SK-N-MC (cell line): Measurements from ENCODE around the gene RNF166.

ENCODE experiments used
- DNase-seq: peaks from one replicate; pipeline ENCODE4 v3.0.0-alpha.2; 2011; ENCODE audit warnings: low read depth, low spot score
- H3K27ac ChIP-seq: fragments of 200-600 bp; sonication (generic); 2 replicates; pipeline ENCODE4 v1.5.1; 2016; ENCODE audit warnings: mixed run types
- H3K36me3 ChIP-seq: fragments of 200-600 bp; sonication (generic); 2 replicates; pipeline ENCODE4 v1.6.1; 2017; ENCODE audit warnings: antibody characterized with exemption, low read length, mixed read lengths; ENCODE audit not compliant: insufficient read depth
- H3K4me3 ChIP-seq: fragments of 200-600 bp; sonication (generic); 2 replicates; pipeline ENCODE4 v1.5.1; 2016
- H3K9ac ChIP-seq: fragments of 200-600 bp; sonication (generic); 2 replicates; pipeline ENCODE4 v1.8.0; 2017; ENCODE audit warnings: mixed run types, mixed read lengths; ENCODE audit not compliant: insufficient read length
- H3K9me3 ChIP-seq: fragments of 200-600 bp; sonication (generic); 2 replicates; pipeline ENCODE4 v1.6.1; 2017; ENCODE audit warnings: low read depth, mild to moderate bottlenecking, antibody characterized with exemption, low read length, moderate library complexity, mixed read lengths
- EZH2 ChIP-seq: fragments of 200-600 bp; sonication (generic); IDR thresholded peaks from one replicate; pipeline ENCODE4 v1.6.1; 2017; ENCODE audit warnings: antibody characterized with exemption
- FOXP2 ChIP-seq: optimal IDR thresholded peaks from 2 replicates; pipeline ENCODE3; 2011; ENCODE audit warnings: mild to moderate bottlenecking, moderate library complexity; ENCODE audit not compliant: insufficient read depth; ENCODE audit errors: extremely low read length, control extremely low read depth
- POLR2AphosphoS5 ChIP-seq: IDR thresholded peaks from 2 replicates; pipeline ENCODE4 v1.6.1; 2012; ENCODE audit warnings: mild to moderate bottlenecking, low read depth, low read length, borderline replicate concordance

RNF166 gene

DNA sequence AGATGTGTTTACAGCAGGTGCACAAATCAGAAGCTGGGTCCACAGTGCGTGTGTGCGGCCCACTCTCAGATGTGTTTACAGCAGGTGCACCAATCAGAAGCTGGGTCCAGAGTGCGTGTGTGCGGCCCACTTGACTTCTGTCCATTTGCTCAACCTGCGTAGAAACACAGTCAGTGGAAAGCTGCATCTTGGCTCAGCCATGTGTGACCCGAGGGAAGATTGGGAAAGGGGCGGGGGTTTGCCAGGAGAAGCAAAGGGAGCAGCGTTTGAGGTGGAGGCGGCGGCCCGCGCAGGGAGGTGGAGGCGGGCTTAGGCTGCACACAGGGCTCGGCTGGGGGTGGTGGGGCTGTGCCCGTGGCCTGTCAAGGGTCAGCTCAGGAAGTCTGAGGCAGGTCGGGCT is 4.3 kb upstream of the RNF166 start:
- no peak for DNase-seq
- Histone ChIP-seq H3K27ac (no peak overlapping the region), H3K9ac (no peak overlapping the region), H3K4me3 (no peak overlapping the region), H3K36me3 (no peaks in the 10 kb centered on the region; the same call in 1 of the 2 replicates), H3K9me3 (no peaks in the 10 kb centered on the region)
- no peak for TF ChIP-seq FOXP2
- no peak for TF ChIP-seq EZH2
- TF ChIP-seq POLR2AphosphoS5, result no peak

DNA sequence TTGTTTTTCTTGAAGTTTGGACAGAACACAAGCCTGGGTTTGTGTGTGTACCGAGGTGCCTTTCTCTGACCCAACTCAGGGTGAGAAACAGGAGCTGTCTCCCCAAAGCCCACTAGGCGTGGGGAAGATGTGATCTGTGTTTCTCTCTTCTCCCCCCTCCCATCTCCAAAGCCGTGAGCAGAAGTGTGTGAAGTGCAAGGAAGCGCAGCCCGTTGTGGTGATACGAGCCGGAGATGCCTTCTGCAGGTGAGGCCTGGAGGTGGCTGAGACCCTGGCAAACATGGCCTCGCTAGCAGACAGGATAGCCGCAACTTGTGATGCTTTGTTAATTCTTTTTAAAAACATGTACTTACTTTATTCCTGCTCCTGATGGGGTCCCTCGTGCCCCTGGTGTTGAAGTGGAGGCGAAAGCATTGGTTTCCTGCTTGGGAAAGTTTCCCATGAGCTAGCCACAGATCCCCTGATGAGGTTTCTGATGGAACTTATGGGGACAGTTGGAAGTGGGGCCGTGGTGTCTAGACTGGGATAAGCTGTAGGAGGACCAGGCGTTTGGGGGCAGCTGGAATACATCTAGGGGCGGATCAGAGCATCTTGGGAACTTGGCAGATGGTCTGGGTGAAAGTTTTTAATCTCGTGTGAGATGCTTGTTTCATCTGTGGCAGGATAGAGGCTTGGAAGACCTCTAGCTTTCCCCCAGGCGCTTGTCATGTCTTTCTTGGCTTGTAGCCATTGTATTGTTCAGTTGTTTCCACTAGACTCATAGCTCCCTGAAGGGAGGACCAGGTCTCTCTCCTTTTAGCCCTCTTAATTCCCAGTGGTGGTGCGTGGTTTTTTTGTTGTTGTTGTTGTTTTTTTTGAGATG is 988 bp upstream of the RNF166 start:
- peak overlapping the region; percentile 69 for H3K9ac ChIP-seq
- TF ChIP-seq EZH2 (no peak), FOXP2 (no peak), POLR2AphosphoS5 (no peak)
- no peaks in the 10 kb centered on the region for H3K9me3 ChIP-seq
- H3K36me3 ChIP-seq, result no peaks in the 10 kb centered on the region
- no peak overlapping the region for H3K27ac ChIP-seq
- peak overlapping the region; percentile 85 for H3K4me3 ChIP-seq
- no peak for DNase-seq

GRCh38 chr16:88705801-88706228 is 393 bp downstream of the RNF166 start:
- TF ChIP-seq POLR2AphosphoS5 (no peak), EZH2 (no peak), FOXP2 (no peak)
- no peak overlapping the region for H3K27ac ChIP-seq
- no peak for DNase-seq
- H3K9me3 ChIP-seq, result no peaks in the 10 kb centered on the region
- peak overlapping the region; percentile 85 for H3K4me3 ChIP-seq
- H3K36me3 ChIP-seq, result no peaks in the 10 kb centered on the region
- H3K9ac ChIP-seq, result peak overlapping the region; percentile 45

DNA sequence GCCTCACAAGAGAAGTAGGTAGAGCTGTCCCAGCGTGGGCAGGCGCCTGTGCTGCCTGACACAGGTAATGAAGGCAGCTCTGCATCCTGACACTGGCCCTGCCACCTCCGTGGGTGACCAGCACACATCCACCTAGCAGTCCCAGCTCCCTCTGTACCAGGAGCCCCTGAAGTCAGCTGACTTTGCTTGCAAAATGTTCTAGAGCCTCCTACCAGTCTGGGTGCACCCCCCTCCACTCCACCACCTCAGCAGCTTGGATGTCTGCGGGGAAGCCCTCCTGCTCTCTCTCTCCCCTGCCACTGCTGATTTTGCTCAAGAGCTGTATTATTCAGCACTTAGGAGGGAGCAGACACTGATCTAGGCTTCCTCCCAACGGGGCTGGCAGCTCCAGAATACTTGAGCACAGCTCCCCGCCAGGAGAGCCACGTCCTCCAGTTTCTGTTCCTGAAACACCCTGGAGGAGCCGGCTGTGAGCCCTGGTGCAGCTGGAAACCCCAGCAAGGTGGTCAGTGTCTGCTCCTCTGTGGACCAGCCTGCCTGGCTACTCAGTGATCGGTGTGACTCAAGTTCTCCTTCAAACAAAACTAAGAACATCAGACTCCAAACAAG is 1.0 kb downstream of the RNF166 start:
- Histone ChIP-seq H3K27ac (no peak overlapping the region), H3K9ac (peak overlapping the region; percentile 45), H3K4me3 (peak overlapping the region; percentile 73), H3K36me3 (no peaks in the 10 kb centered on the region), H3K9me3 (no peaks in the 10 kb centered on the region)
- DNase-seq, result no peak
- TF ChIP-seq POLR2AphosphoS5 (no peak), FOXP2 (no peak), EZH2 (no peak)

GRCh38 chr16:88703486-88704309 is 2.5 kb downstream of the RNF166 start:
- Histone ChIP-seq H3K36me3 (no peaks in the 10 kb centered on the region), H3K9ac (no peak overlapping the region), H3K4me3 (no peak overlapping the region), H3K9me3 (no peaks in the 10 kb centered on the region), H3K27ac (no peak overlapping the region)
- no peak for DNase-seq
- TF ChIP-seq EZH2 (no peak), FOXP2 (no peak), POLR2AphosphoS5 (no peak)

GRCh38 chr16:88702371-88703210 is 3.6 kb downstream of the RNF166 start:
- Histone ChIP-seq H3K4me3 (no peak overlapping the region), H3K27ac (no peak overlapping the region), H3K36me3 (no peaks in the 10 kb centered on the region), H3K9me3 (no peaks in the 10 kb centered on the region), H3K9ac (no peak overlapping the region)
- TF ChIP-seq FOXP2 (no peak), POLR2AphosphoS5 (no peak), EZH2 (no peak)
- no peak for DNase-seq

DNA sequence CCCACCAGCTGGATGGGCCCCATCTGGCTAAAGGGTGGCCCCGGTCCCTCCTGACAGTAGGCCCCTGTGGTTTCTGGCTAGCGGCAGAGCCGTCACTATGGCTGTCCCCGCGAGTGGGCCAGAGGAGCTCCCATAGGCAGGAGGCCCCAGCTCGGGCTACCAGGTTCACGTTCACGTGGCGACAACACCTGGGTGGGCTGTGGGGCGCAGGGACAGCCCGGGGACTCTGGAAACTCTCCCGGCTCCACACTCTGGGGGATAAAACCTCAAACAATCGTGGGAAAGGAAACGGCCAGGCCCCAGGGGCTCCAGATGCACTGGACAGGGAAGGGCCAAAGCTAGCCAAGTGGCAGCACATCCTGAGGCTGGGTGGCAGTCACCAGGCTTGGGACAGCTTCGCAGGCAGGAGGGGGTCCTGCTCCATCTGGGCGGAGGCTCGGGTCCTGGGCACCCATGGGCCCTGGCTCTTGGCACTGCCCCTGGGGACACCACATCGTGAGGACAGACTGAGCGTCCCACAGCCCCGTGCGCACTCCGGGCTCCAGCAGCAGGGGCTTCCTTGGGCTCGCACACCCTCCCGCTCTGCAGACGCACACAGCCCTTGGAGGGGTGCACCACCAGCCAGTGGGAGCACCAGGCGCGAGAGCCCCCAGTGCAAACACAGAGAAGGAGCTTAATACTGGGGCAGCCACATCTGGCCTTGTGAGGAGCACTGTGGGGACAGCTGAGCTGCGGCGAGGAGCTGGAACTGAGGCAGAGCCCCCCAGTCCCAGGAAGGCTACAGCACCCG is 4.4 kb downstream of the RNF166 start:
- Histone ChIP-seq H3K36me3 (no peaks in the 10 kb centered on the region), H3K9ac (no peak overlapping the region), H3K27ac (no peak overlapping the region), H3K4me3 (no peak overlapping the region), H3K9me3 (no peaks in the 10 kb centered on the region)
- no peak for DNase-seq
- TF ChIP-seq FOXP2 (no peak), POLR2AphosphoS5 (no peak), EZH2 (no peak)
